ENCODE data around the gene NSUN4.

- TF ChIP-seq POLR2A (IDR thresholded peaks at IDR 0.05) (no peak), EP300 (IDR thresholded peaks at IDR 0.05) (no peak), CTCF (IDR thresholded peaks at IDR 0.05) (no peak)
Observed at GRCh38 chr1:46405197-46405555, 64.6 kb downstream of the NSUN4 start.
